ENCODE data around the gene SMAD7. TPM values are rescaled to one million over a fixed set of nuclear protein-coding genes. Genes with fewer than 3 reads are reported as not detected.

Gene SMAD7
- polyA plus RNA-seq, 3 donors: 1.4 to 9.4 (median 1.5) TPM

- WGBS (ENCODE audit: insufficient coverage): 100% methylated on average over 2 of the region's 9 CpGs
- intact Hi-C loops (cut with micrococcal nuclease): no loop called here
- Mint-ChIP-seq H3K27ac (no peak overlapping the region), H3K4me3 (no peak overlapping the region), H3K4me1 (peaks cover 84% of the 10 kb centered on the region), H3K9me3 (no peaks in the 10 kb centered on the region), H3K27me3 (ENCODE audit: low read depth in 3 of 3) (peaks cover 0 to 3% (median 3%) of the 10 kb centered on the region in 3 donors), H3K36me3 (peaks cover 47 to 58% of the 10 kb centered on the region in 2 donors)
- peaks cover 86% of the 10 kb centered on the region for H3K79me2 ChIP-seq (ENCODE audit: insufficient read depth, low read length)
- no peak overlapping the region for H2AFZ ChIP-seq (ENCODE audit: insufficient read depth, low read depth, low read length, poor library complexity, severe bottlenecking)
- H3K36me3 ChIP-seq (replicated peaks in 1 of 2; ENCODE audit: control insufficient read depth in 1 of 2, insufficient read depth in 2 of 2, low read length in 2 of 2): peaks cover 8 to 32% of the 10 kb centered on the region in 2 donors
- no peak overlapping the region for H3K9ac ChIP-seq (ENCODE audit: insufficient read depth, low read length, poor library complexity, severe bottlenecking)
- no peak overlapping the region for H3K27ac ChIP-seq (ENCODE audit: low read depth in 1 of 2, low read length in 2 of 2)
- H4K20me1 ChIP-seq (ENCODE audit: insufficient read depth, low read length): peaks cover 92% of the 10 kb centered on the region
- no peaks in the 10 kb centered on the region for H3K27me3 ChIP-seq (ENCODE audit: control insufficient read depth in 2 of 2, insufficient read depth in 2 of 2, low read length in 2 of 2)
- H3K4me2 ChIP-seq (replicated peaks; ENCODE audit: extremely low read depth, low read length, poor library complexity, severe bottlenecking): no peak overlapping the region
- TF ChIP-seq, protein P1, sequence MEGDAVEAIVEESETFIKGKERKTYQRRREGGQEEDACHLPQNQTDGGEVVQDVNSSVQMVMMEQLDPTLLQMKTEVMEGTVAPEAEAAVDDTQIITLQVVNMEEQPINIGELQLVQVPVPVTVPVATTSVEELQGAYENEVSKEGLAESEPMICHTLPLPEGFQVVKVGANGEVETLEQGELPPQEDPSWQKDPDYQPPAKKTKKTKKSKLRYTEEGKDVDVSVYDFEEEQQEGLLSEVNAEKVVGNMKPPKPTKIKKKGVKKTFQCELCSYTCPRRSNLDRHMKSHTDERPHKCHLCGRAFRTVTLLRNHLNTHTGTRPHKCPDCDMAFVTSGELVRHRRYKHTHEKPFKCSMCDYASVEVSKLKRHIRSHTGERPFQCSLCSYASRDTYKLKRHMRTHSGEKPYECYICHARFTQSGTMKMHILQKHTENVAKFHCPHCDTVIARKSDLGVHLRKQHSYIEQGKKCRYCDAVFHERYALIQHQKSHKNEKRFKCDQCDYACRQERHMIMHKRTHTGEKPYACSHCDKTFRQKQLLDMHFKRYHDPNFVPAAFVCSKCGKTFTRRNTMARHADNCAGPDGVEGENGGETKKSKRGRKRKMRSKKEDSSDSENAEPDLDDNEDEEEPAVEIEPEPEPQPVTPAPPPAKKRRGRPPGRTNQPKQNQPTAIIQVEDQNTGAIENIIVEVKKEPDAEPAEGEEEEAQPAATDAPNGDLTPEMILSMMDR (IDR thresholded peaks at IDR 0.05): no peak
- H3K4me3 ChIP-seq (replicated peaks in 1 of 3; ENCODE audit: low read depth in 2 of 3, low read length in 3 of 3): no peak overlapping the region
- H3K9me3 ChIP-seq (replicated peaks in 1 of 2; ENCODE audit: control insufficient read depth in 1 of 2, insufficient read depth in 1 of 2, low read length in 2 of 2): no peaks in the 10 kb centered on the region
- DNase-seq: no peak
- H3K4me1 ChIP-seq (ENCODE audit: control insufficient read depth in 1 of 2, insufficient read depth in 2 of 2, low read length in 2 of 2): peaks cover 60 to 80% of the 10 kb centered on the region in 2 donors
Observed at GRCh38 chr18:48938827-48939204, 11.9 kb downstream of the SMAD7 start.

GRCh38 chr18:48937869-48938750 is 12.7 kb downstream of the SMAD7 start:
- H3K4me1 Mint-ChIP-seq: peaks cover 86% of the 10 kb centered on the region
- no peaks in the 10 kb centered on the region for H3K9me3 Mint-ChIP-seq
- H3K27ac Mint-ChIP-seq: no peak overlapping the region
- no peak overlapping the region for H3K9ac ChIP-seq (ENCODE audit: insufficient read depth, low read length, poor library complexity, severe bottlenecking)
- H3K36me3 ChIP-seq (replicated peaks in 1 of 2; ENCODE audit: control insufficient read depth in 1 of 2, insufficient read depth in 2 of 2, low read length in 2 of 2): peaks cover 6 to 25% of the 10 kb centered on the region in 2 donors
- peaks cover 0 to 3% (median 3%) of the 10 kb centered on the region in 3 donors for H3K27me3 Mint-ChIP-seq (ENCODE audit: low read depth in 3 of 3)
- 97% methylated on average over 5 of the region's 6 CpGs for WGBS (ENCODE audit: insufficient coverage)
- peaks cover 67 to 83% of the 10 kb centered on the region in 2 donors for H3K4me1 ChIP-seq (ENCODE audit: control insufficient read depth in 1 of 2, insufficient read depth in 2 of 2, low read length in 2 of 2)
- no peak overlapping the region for H3K4me2 ChIP-seq (replicated peaks; ENCODE audit: extremely low read depth, low read length, poor library complexity, severe bottlenecking)
- no peak for DNase-seq
- intact Hi-C loops (cut with micrococcal nuclease): no loop called here
- H2AFZ ChIP-seq (ENCODE audit: insufficient read depth, low read depth, low read length, poor library complexity, severe bottlenecking): no peak overlapping the region
- peaks cover 86% of the 10 kb centered on the region for H3K79me2 ChIP-seq (ENCODE audit: insufficient read depth, low read length)
- TF ChIP-seq, protein P1 (IDR thresholded peaks at IDR 0.05): no peak
- H4K20me1 ChIP-seq (ENCODE audit: insufficient read depth, low read length): peaks cover 91% of the 10 kb centered on the region
- no peaks in the 10 kb centered on the region for H3K9me3 ChIP-seq (replicated peaks in 1 of 2; ENCODE audit: control insufficient read depth in 1 of 2, insufficient read depth in 1 of 2, low read length in 2 of 2)
- H3K4me3 Mint-ChIP-seq: no peak overlapping the region
- no peaks in the 10 kb centered on the region for H3K27me3 ChIP-seq (ENCODE audit: control insufficient read depth in 2 of 2, insufficient read depth in 2 of 2, low read length in 2 of 2)
- peaks cover 40 to 51% of the 10 kb centered on the region in 2 donors for H3K36me3 Mint-ChIP-seq
- no peak overlapping the region for H3K27ac ChIP-seq (ENCODE audit: low read depth in 1 of 2, low read length in 2 of 2)
- H3K4me3 ChIP-seq (replicated peaks in 1 of 3; ENCODE audit: low read depth in 2 of 3, low read length in 3 of 3): no peak overlapping the region
